DMS153 treated with DMSO at 0.1 percent for 48 hours (cell line): ENCODE measurements around the gene RAP2B.
"Not testable (repeated sequence)": the region's sequence is repeated elsewhere in the genome, so short reads cannot be mapped to it uniquely, and the experiment has no call there.

Experiments used
- DNase-seq: peaks from one replicate; lab custom pipeline; 2025; ENCODE audit not compliant: unreplicated experiment; lab: John Stamatoyannopoulos, UW

The RAP2B gene

DNA sequence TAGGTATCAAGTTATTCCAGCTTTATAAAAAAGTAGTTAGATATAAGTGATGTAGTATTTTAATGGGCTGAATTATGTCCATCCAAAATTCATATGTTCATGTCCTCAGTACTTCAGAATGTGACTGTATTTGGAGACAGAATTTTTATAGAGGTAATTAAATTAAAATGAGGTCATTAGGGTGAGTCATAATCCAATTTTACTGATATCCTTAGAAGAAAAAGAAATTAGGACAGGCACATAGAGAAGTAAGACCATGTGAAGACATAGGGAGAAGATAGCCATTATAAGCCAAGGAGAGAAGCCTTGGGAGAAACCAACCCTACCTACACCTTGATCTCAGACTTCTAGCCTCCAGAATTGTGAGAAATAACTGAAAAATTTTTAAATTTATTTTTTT lies 30.3 kb downstream of the RAP2B start:
- DNase-seq, result no peak

GRCh38 chr3:153193786-153194476 lies 31.9 kb downstream of the RAP2B start:
- DNase-seq, result not testable (repeated sequence)

DNA sequence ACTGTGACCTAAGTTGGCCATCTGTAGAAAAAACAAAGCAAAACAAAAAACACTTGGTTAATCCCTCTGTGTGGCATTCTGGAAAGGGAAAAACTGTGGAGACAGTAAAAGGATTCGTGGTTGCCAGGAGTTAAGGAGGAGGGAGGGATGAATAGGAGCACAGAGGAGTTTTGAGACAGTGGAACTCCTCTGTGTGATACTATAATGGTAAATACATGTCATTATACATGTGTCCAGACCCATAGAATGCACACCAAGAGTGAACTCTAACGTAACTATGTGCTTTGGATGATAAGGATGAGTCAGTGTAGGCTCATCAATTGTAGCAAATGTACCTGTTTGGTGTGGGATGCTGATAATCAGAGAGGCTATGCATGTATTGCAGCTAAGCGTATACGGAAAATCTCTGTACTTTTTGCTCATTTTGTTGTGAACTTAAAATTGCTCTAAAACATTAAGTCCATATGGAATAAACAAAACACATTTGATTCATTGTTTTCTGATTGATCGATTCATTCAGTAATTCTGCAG lies 33.4 kb downstream of the RAP2B start:
- no peak for DNase-seq

DNA sequence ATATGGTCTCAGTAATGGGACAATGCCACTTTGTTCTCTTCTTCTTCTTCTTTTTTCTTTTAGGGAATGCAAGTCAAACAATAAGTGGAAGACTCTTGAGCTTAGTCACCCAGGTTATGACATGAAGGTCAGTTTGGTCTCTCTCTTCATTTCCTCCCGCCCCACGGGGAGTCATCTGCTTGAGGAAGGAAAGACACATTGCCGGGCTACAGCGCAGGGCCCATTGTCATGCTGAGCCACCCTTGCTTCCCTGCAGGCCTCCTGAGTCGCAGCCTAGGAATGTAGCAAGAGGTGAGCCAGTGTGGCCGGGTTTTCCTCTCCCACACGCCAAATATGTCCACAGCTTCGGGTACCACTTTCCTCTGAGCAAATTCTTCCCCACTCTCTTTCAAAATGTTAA lies 47.6 kb downstream of the RAP2B start:
- no peak for DNase-seq

DNA sequence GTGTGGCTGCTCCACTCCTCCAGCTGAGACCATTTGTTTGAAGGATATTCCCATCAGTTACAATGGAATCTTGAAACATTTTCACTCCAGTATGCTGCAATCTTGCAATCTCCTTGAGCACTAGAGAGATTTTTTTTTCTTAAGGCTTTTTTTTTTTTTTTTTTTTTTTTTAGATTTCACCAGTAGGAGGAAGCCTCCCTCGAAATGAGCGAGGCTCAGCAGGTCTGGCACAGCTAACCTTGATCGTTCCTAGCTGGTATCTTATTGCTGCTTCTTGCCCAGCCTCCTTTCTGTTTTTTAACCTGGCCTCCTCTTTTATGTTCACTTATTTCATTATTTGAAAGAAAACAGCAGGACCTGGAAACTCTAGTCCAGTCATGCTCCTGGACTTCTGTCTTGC lies 48.1 kb downstream of the RAP2B start:
- no peak for DNase-seq

GRCh38 chr3:153210660-153211059 lies 48.6 kb downstream of the RAP2B start:
- DNase-seq, result no peak

- DNase-seq, result no peak
Measured at GRCh38 chr3:153215497-153215896, 53.5 kb downstream of the RAP2B start.

DNA sequence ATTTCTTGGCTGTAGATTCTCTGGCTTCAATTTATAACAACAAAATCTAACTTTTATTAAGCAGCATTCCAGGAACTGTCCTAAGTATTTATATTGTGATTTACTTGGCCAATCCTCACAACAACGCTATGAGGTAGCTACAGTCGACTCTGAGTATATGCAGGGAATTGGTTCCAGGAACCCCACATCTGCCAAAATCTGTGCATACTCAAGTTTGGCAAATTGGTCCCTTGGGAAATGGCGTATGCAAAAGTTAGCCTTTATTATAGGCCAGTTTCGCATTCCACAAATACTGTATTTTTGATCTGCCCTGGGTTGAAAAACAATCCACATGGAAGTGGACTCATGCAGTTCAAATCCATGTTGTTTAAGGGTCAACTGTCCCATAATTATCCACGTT lies 53.9 kb downstream of the RAP2B start:
- DNase-seq, result no peak

- DNase-seq, result no peak
Measured at GRCh38 chr3:153216928-153217327, 54.9 kb downstream of the RAP2B start.

DNA sequence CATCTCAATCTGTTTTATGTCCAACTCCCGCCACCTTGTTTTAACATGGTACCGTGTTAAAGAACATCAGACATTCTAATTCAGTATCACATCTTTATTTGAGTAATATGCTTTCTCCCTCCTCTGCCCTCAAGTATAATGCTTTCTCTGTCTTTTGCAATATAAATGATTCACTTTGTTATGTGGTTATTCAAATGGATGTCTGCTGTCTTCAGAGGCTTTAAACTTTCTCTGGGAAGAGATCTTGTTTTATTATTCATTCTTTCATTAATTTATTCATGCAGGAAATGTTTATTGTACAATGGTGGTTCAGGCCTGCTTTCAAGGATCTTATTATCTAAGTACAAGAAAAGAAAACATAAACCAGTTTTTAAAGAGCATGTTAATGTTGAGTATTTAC lies 57.1 kb downstream of the RAP2B start:
- DNase-seq, result no peak
